ENCODE results near the gene ST3GAL6. TPM values are rescaled to one million over a fixed set of nuclear protein-coding genes. Genes with fewer than 3 reads are reported as not detected.

Gene ST3GAL6
- polyA plus RNA-seq, 4 donors, result 64.7 to 94.6 (median 66.4) TPM

DNA sequence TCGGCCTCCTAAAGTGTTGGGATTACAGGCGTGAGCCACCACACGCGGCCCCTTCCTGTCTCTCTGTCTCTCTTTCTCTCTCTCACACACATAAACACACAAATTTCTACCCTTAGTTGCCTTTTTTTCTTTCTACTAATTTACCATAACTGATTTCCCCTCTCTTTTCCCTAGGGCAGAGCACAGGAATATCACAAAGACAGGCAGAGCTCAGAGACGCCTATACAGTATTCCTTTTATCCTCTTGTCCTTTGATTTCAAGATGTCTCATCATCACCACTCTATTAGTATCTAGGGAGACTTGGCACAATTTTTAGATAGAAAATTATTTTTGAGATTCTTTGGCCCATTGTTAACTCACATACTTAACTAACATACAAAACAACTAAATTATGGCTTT, 25.8 kb upstream of the ST3GAL6 start:
- DNase-seq (ENCODE audit: low read depth in 4 of 4, low spot score in 2 of 4), result no peak

DNA sequence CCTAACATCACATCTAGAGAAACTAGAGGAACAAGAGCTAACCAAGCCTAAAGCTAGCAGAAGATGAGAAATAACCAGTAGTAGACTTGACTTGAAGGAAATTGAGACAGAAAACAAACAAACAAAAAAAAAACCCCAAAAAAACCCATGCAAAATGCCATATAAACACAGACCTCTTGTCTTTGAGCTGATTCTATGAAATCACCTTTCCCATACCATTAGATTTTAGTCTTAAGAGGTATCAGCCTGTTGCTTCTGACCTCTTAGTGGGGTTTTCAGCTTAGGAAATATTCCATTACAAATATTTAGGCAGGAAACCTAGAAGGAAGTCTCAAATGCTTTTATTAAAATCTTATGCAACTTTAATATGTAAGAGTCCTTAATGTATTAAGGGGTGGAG, 23.9 kb upstream of the ST3GAL6 start:
- DNase-seq (ENCODE audit: low read depth in 4 of 4, low spot score in 2 of 4), result no peak

DNA sequence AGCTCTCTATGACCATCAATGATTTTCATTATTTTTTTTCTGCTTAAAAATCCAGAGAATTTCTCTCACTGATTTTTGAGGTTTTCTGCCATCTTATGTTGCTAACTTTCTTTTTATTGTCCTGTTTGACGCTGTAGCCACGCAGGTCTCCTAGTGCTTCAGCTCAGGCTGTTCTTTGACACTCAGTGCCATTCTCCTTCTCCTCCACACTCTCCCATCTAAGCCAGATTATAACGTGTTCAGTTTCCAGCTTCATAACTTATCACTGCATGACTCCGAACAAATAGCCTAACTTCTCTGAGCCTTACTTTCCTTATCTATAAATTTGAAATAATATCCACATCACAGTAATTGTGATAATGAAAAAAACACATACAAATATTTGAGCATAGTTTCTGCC, 22.8 kb upstream of the ST3GAL6 start:
- no peak for DNase-seq (ENCODE audit: low read depth in 4 of 4, low spot score in 2 of 4)

DNA sequence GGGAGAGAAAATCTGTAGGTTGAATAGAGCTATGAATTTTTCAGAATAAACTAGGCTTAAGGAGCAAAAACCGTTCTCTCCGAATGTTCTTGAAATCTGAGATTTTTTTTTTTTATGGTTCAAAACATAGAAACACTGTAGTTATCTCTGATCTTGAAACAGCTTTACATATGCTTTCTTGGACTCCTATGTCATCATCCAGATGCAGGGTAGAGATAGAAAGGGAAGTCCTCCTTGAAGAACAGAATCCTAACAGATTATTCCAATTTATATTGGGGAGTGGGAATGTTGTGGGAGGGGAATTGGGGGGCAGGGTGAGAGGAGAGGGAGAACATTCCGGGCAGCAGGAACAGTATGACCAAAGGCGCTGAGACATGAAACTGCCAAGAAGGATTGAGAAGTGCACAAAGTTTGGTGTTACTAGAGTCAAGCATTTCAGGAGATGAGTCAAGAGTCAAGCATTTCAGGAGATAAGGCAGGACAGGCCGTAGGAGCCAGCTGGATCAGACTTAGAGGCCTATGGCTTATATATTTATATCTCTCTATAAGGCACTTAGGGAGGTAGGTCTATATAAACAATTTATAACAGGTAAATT, 21.9 kb upstream of the ST3GAL6 start:
- DNase-seq (ENCODE audit: low read depth in 4 of 4, low spot score in 2 of 4), result no peak

DNA sequence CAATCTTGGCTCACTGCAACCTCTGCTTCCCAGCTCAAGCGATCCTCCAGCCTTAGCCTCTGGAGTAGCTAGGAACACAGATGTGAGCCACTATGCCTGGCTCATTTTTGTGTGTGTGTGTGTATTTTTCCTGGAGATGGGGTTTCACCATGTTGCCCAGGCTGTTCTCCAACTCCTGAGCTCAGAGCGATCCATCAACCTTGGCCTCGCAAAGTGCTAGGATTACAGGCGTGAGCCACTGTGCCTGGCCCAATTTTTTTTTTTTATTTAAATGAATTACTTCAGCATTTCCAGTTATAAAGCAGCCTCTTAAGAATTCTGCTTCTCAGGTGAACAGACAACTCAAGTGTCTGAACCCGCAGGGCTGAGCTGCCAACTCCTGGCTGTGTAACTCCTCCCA, 20.1 kb upstream of the ST3GAL6 start:
- DNase-seq (ENCODE audit: low read depth in 4 of 4, low spot score in 2 of 4), result no peak

DNA sequence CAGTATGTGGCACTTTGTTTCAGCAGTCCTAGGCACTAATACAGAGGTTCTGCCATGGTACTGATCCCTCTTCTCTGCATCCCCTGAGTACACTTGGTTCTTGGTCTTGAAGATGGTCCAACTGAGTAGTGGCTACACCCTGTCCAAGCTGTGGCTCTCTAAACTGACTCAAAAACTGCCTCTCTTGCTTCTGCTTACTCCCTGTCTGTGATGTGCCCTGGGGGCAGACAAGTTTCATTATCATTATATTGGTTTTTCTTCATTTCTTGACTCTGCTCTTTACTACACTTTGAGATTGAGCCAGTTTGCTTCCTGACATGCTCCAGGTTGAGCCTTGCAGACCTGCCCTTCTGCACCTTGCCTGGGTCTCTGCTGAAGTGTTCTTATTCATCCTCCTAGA, 18.9 kb upstream of the ST3GAL6 start:
- DNase-seq (ENCODE audit: low read depth in 4 of 4, low spot score in 2 of 4), result no peak

DNA sequence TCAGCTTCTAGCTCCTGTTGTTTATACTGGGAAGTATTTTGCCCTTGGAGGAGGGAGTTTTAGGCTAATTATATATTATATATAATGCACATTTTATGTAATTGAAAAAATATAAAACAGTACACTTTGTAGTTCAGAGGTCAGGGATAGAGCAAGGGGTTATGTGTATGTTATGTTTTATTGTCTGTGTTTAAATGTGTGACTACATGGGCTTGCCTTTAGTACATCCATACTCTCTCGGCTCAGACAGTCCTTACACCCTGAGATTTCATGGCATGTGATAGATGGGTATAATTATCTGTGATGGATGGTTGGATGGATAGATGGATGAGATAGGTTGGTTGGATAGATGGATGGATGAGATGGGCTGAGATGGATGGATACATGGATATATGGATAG, 17.4 kb upstream of the ST3GAL6 start:
- no peak for DNase-seq (ENCODE audit: low read depth in 4 of 4, low spot score in 2 of 4)

DNA sequence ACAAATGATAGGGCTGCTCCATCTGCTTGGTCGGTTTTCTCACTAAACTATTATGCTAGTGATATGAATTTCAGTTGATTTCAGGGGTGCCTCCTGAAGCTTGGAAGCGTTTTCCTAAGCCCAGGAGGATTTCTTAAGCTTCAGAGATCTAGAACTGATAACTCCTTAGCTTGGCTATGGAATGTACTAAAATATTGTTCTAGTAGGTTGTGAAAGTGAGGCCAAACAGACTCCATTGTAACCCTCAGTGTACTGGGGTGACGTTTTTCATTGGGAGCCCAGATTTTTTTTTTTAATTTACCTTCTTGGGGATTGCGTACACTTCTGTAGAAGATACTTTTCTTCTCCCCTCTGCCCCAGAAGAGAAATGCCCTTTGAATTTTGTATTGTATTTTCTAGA, 17.0 kb upstream of the ST3GAL6 start:
- DNase-seq (ENCODE audit: low read depth in 4 of 4, low spot score in 2 of 4), result no peak

DNA sequence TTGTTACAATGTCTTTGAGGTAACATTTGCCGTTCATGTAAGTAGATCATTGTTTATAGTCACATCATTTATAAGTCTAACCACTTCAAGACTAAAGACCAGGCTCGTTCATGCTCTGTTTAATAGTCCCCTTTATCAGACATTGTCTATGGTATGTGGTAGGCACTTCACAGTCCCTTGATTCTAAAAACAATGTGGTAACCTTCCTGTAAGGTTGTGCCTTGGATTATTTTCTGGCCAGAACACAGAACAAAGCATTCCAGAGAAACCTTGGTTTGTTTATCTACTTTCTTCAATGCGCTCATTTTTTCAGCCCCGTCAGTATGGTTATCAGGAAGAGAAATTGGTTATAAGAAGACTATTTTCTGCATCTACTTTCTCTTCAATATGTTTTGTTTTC, 16.3 kb upstream of the ST3GAL6 start:
- no peak for DNase-seq (ENCODE audit: low read depth in 4 of 4, low spot score in 2 of 4)

DNA sequence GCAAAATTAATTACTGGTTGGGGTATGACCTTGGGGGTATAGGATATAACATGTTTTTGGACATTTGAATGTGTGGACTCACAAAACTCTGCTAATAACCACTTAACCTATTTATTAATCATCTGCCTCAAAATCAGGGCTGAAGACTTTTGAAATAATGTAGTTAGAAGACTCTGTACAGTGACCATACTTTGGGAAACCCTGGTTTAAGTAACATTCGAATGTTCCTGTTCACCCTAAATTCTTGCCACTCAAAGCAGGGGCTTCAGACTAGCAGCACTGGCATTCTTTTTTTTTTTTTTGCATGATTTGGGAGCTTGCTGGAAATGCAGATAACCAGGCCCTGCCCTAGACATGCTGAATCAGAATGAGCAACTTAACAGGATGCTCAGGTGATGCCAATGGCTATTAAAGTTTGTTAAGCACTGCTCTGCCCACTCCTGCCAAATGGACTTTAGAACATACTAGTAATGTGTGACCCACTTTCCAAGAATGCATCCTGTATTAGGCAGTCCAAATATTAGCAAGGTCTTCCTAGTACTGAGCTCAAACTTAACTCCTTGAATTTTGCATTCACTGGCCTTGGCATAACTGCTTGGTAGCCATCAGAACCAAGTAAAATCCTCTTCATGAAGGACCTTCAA, 12.7 kb upstream of the ST3GAL6 start:
- DNase-seq (ENCODE audit: low read depth in 4 of 4, low spot score in 2 of 4), result no peak

DNA sequence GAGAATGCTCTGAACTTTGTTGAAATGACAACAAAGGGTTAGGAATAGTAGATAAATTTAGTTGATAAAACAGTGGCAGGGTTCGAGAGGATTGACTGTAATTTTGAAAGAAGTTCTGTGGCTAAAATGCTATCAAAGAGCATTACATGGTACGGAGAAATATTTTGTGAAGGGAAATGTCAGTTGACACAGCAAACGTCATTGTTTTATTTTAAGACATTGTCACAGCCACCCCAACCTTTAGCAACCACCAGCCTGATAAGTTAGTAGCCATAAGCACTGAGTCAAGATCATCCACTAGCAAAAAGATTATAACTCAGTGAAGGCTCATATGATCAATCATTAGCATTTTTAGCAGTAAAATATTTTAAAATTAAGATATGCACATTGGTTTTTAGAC, 8.7 kb upstream of the ST3GAL6 start:
- no peak for DNase-seq (ENCODE audit: low read depth in 4 of 4, low spot score in 2 of 4)

DNA sequence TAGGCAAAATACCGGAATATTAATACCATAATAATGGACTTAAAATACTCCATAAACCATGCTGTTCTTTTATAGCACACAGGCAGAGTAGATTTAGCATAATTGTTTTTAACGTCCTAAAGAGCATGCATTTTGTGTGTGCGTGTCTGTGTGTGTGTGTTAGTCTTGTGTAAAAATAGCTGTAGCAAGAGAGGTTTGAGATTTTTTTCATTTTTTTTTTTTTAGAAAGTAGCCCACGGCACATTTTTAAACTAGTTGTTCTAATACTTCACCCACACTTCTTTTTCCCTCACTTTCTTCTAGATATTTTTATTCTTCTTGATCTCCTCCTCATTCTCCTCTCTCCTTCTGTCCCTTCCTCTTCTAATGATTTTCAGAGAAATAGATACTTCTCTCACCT, 7.5 kb upstream of the ST3GAL6 start:
- no peak for DNase-seq (ENCODE audit: low read depth in 4 of 4, low spot score in 2 of 4)

DNA sequence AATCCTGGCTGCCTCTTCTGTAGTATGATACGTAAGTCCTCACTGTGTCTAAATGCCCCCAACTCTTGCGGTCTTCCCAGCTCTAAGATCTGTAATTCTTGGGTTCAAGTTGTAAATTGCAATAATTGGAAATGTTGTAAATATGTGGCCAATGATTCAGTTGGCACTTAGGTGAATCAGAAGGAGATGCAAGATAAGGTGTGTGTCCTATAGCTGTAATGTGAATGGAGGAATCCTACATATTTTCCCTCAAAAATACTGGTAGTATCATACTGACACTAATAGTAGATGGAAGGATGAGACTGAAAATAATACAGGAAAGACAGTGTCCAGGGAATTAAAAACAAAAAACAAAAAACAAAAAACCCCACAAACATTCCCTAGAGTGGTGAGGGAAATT, 3.5 kb upstream of the ST3GAL6 start:
- no peak for DNase-seq (ENCODE audit: low read depth in 4 of 4, low spot score in 2 of 4)

DNA sequence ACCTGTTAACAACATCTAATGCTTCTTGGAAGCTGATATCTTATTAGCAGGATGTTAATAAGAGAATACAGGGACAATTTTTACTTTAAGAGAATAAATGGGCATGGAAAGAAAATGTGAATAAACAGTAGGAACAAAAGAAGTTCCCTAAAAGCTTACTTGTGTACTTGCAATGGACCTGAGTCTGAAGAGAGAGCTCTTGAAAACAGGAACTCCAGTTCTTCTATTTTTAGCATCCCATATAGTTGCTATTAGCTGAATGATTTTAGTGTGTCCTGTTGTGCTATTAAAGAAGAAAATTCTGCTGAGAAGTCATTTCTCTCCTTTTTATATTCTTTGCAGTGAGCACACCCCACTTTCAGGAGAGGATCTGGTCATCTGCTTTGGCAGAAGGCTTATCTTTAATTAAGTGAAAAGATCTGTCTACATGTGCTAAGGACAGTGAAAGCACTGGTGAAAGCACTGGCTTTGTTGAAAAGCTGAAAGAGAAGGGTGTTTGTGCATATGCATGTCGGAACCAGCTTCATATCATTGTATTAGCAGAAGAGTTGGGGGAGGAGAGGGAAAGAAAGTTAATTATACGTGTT, 1.4 kb upstream of the ST3GAL6 start:
- DNase-seq (ENCODE audit: low read depth in 4 of 4, low spot score in 2 of 4), result no peak

DNA sequence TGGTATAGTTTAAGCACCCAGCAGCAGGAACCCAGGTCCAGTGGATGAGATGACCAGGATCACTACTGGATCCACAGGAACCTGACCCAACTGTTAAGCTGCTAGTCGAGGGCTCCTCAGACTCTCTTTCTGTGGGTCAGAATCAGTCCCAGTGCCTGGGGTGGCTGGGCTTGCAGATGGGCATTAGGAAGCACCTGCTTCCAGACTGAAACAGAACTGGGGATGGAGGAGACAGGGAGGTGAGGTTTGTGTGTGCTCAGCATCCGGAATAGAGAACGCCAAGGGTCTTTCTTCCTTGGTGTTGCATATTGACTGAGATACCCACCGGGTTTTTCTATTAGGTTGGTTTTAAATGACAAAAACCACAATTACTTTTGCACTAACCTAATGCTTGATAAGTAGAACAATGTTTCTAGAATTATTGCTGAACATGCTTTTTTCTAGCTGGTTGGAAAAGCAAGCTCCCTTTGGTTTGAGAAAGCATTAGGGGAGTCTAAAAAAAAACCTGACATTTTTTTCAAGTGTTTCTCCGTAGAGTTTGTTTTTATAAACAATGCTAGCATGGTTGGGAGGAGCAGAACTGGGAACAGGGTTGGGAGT, 779 bp downstream of the ST3GAL6 start:
- DNase-seq (ENCODE audit: low read depth in 4 of 4, low spot score in 2 of 4), result no peak

DNA sequence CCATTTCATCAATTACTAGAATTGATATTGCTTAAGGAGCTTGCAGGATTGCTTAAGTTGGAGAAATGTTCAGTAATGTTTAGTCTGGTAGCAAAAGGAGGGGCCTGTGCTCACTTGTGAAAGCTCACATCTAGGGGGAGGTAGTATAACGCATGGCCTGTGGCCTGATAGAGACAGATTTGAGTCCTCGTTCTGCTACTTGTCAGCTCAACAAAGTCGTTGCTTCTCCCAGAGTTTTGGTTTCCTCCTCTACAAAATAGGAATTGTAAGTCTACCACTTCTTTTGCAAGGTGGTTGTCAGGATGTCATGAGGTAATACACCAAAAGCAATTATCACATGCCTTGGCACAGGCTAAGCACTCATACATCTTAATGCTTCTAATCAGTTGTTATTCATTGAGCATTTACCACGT, 1.3 kb downstream of the ST3GAL6 start:
- no peak for DNase-seq (ENCODE audit: low read depth in 4 of 4, low spot score in 2 of 4)

DNA sequence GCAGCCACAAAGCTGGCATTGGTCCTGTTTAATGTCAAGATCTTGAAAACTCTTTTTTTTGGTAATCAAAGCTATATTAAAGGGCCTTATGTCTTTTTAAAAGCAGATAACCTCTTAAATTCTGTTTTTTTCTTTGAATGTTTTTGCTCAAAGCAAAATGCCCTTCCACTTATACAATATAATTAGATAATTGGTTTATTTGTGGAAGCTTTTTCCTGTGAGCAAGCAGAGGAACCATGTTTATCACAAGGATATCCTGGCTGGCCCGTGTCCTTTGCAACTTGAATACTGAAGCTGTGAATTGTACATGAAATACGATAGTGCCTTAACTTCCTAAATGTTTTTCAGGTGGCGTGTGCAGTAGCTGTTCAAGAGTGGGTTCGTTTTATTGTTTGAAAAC, 2.6 kb downstream of the ST3GAL6 start:
- no peak for DNase-seq (ENCODE audit: low read depth in 4 of 4, low spot score in 2 of 4)

DNA sequence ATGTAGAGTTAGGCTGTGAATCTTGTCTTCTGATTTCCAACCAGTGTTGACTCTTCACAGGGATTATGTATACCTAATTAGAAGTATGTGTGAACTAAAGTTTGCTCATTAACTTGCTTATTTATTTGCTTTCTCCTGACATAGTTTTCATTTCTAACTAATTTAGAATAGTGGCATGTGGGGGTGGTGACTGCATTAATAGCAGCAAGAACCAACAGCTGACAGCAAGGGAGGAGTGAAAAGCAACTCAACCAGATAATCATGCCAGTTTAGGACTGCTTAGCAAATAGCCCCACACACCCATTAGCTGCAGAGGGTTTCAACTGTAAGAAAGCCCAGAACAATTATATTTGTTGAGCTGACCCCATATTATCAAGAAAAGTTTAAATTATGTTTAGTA, 3.8 kb downstream of the ST3GAL6 start:
- no peak for DNase-seq (ENCODE audit: low read depth in 4 of 4, low spot score in 2 of 4)

DNA sequence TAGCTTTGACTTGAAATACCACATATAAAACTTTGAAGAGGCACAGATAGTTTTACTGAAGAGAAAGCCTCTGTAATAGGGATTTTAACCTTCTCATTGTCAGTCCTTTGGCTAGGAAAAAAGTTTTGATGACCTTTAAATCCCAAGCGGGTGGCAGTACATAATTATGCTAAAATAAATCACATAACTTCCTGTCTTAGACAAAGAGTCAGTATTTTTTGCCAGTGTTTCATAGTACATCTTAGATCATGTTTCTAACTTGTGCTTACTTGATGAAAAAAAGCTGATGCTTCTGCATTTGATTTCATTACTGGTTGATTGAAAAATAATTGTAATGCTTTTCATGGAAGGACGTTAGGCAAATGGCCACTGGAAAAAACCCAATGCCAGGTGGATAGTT, 5.8 kb downstream of the ST3GAL6 start:
- DNase-seq (ENCODE audit: low read depth in 4 of 4, low spot score in 2 of 4), result no peak

DNA sequence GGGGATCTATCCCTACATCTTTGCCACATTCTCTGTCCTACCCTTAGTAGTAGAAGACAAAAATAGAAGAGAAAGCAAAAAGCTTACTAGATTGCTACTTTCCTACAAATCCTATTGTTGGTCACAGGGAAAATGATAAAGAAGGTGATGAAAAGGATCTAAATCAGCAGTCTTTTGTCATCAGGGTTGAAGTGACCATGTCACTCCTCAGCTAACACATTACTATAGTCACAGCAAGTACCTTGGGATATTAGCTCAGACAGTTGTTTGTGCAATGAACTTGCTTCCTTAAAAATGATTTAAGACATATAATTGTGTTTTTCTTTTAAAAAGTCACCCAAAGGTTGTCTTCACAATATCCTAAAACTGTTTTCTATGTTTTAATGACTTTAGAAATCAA, 6.3 kb downstream of the ST3GAL6 start:
- DNase-seq (ENCODE audit: low read depth in 4 of 4, low spot score in 2 of 4), result no peak

DNA sequence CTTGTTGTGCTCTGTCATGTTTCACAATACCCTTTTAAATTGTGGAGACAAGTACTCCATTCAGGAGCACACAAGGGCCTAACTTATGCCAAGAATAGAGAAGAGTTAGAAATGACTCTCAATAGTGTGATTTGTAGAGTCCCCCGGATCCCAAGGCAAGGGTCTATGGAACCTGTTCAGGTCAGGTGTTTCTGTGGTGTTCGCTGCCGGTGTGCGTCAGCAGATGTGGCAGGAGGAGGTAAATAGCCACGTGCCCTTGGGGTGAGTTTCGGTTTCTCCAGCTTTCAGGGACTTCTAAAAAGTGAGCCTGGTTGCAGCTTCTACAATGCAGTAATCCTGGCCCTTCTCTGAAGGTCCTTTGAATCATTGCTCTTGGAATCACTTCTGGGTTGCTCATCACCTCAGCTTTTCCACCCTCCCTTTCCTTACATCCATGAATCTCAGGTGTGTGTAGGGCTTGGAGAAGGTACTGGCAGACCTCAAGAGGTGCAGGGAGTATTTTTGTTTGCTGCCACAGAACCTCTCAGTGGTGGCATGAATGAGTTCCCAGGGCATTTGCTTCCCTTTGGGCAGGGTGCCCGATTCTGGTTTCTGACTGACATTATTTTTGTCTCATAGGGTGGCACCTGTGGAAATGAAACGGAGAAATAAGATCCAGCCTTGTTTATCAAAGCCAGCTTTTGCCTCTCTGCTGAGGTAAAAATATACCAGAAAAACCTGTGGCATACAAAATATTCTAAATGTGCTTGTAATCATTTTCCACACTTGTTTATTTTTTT, 7.3 kb downstream of the ST3GAL6 start:
- DNase-seq (ENCODE audit: low read depth in 4 of 4, low spot score in 2 of 4), result no peak

All from left renal cortex interstitium (tissue), 4 donors.